RWPE2 (cell line): ENCODE results near the gene CLEC20A.
"Not testable (repeated sequence)": the region's sequence is repeated elsewhere in the genome, so short reads cannot be mapped to it uniquely, and the experiment has no call there.

Experiments used
- ATAC-seq: fragments of 200-7000 bp; cut with Tn5 transposase; 3 replicates; pipeline ENCODE4 v1.9.1; 2021; ENCODE audit warnings: low read depth
- DNase-seq: peaks from one replicate; pipeline ENCODE4 v3.0.0-alpha.2; 2020; ENCODE audit warnings: low spot score
- H3K27ac ChIP-seq: fragments of 450-650 bp; 2 replicates; pipeline ENCODE4 v1.5.1; 2017; ENCODE audit warnings: mild to moderate bottlenecking; ENCODE audit not compliant: poor library complexity, severe bottlenecking
- H3K27me3 ChIP-seq: fragments of 250-450 bp; sonication (Bioruptor Pico); 2 replicates; pipeline ENCODE4 v1.5.1; 2021; ENCODE audit warnings: mild to moderate bottlenecking, moderate library complexity; ENCODE audit not compliant: insufficient read depth, poor library complexity, severe bottlenecking
- H3K36me3 ChIP-seq: fragments of 250-450 bp; sonication (Bioruptor Pico); 2 replicates; pipeline ENCODE4 v1.5.1; 2020; ENCODE audit warnings: low read depth, mild to moderate bottlenecking, moderate library complexity
- H3K4me1 ChIP-seq: fragments of 250-450 bp; sonication (Bioruptor Pico); 2 replicates; pipeline ENCODE4 v1.5.1; 2021; ENCODE audit warnings: mild to moderate bottlenecking, moderate library complexity; ENCODE audit not compliant: insufficient read depth, poor library complexity, severe bottlenecking
- H3K4me3 ChIP-seq: fragments of 250-450 bp; sonication (Bioruptor Pico); 2 replicates; pipeline ENCODE4 v1.5.1; 2021; ENCODE audit warnings: mild to moderate bottlenecking, moderate library complexity; ENCODE audit not compliant: severe bottlenecking
- H3K9me3 ChIP-seq: fragments of 250-450 bp; sonication (Bioruptor Pico); 2 replicates; pipeline ENCODE4 v1.5.1; 2021; ENCODE audit warnings: mild to moderate bottlenecking, moderate library complexity; ENCODE audit not compliant: severe bottlenecking
- CTCF ChIP-seq: fragments of 450-650 bp; IDR thresholded peaks from one replicate; pipeline ENCODE4 v1.5.1; 2017; ENCODE audit warnings: mild to moderate bottlenecking, moderate library complexity; ENCODE audit not compliant: poor library complexity, severe bottlenecking

CLEC20A gene

GRCh38 chr1:178506669-178507068 lies 9.9 kb upstream of the CLEC20A start:
- TF ChIP-seq CTCF, result no peak
- Histone ChIP-seq H3K36me3 (no peaks in the 10 kb centered on the region), H3K4me1 (no peaks in the 10 kb centered on the region), H3K4me3 (no peak overlapping the region), H3K27me3 (no peaks in the 10 kb centered on the region), H3K27ac (no peak overlapping the region), H3K9me3 (no peaks in the 10 kb centered on the region)
- ATAC-seq, result no peak
- DNase-seq, result no peak

GRCh38 chr1:178506177-178506576 lies 9.4 kb upstream of the CLEC20A start:
- no peak overlapping the region for H3K4me3 ChIP-seq
- no peaks in the 10 kb centered on the region for H3K4me1 ChIP-seq
- no peaks in the 10 kb centered on the region for H3K27me3 ChIP-seq
- ATAC-seq (no peak), DNase-seq (peak; percentile 29)
- H3K27ac ChIP-seq, result no peak overlapping the region
- TF ChIP-seq CTCF, result no peak
- no peaks in the 10 kb centered on the region for H3K36me3 ChIP-seq
- no peaks in the 10 kb centered on the region for H3K9me3 ChIP-seq

GRCh38 chr1:178504286-178504685 lies 7.5 kb upstream of the CLEC20A start:
- H3K27me3 ChIP-seq, result no peaks in the 10 kb centered on the region
- H3K36me3 ChIP-seq, result no peaks in the 10 kb centered on the region
- H3K4me3 ChIP-seq, result no peak overlapping the region
- DNase-seq (no peak), ATAC-seq (no peak)
- no peaks in the 10 kb centered on the region for H3K9me3 ChIP-seq
- no peak for TF ChIP-seq CTCF
- no peaks in the 10 kb centered on the region for H3K4me1 ChIP-seq
- H3K27ac ChIP-seq, result no peak overlapping the region

- H3K36me3 ChIP-seq, result no peaks in the 10 kb centered on the region
- H3K27me3 ChIP-seq, result no peaks in the 10 kb centered on the region
- no peak for TF ChIP-seq CTCF
- no peak overlapping the region for H3K27ac ChIP-seq
- H3K4me1 ChIP-seq, result no peaks in the 10 kb centered on the region
- no peak overlapping the region for H3K4me3 ChIP-seq
- no peak for DNase-seq
- H3K9me3 ChIP-seq, result no peaks in the 10 kb centered on the region
- no peak for ATAC-seq
Observed at GRCh38 chr1:178503849-178504248, 7.1 kb upstream of the CLEC20A start.

- not testable (repeated sequence) for ATAC-seq, H3K27ac ChIP-seq, DNase-seq, H3K27me3 ChIP-seq, H3K9me3 ChIP-seq, H3K4me3 ChIP-seq, H3K36me3 ChIP-seq, H3K4me1 ChIP-seq
Observed at GRCh38 chr1:178503316-178503715, 6.6 kb upstream of the CLEC20A start.

- Histone ChIP-seq H3K9me3 (no peaks in the 10 kb centered on the region), H3K36me3 (no peaks in the 10 kb centered on the region), H3K4me3 (no peak overlapping the region), H3K27me3 (no peaks in the 10 kb centered on the region), H3K27ac (no peak overlapping the region), H3K4me1 (no peaks in the 10 kb centered on the region)
- DNase-seq, result no peak
- TF ChIP-seq CTCF, result no peak
- no peak for ATAC-seq
Observed at GRCh38 chr1:178502856-178503255, 6.1 kb upstream of the CLEC20A start.
